ENCODE measurements around the gene CYP11A1.

- TF ChIP-seq CTCF (IDR thresholded peaks at IDR 0.05; ENCODE audit: insufficient read depth, low read depth, low read length) (no peak), EZH2 (IDR thresholded peaks at IDR 0.05; ENCODE audit: insufficient read depth, low read length) (no peak)
These were observed 44.7 kb upstream of the CYP11A1 start for GRCh38 chr15:74412159-74412558.
